ENCODE data around the gene CNTNAP5. TPM values are rescaled to one million over a fixed set of nuclear protein-coding genes. Genes with fewer than 3 reads are reported as not detected.

Gene CNTNAP5
- total and polyA plus RNA-seq, 12 donors: 0.04 TPM; not detected in 11

GRCh38 chr2:124740636-124741035 lies 715.5 kb downstream of the CNTNAP5 start:
- ATAC-seq: no peak
- no peak overlapping the region for H3K4me3 ChIP-seq
- TF ChIP-seq CTCF (IDR thresholded peaks at IDR 0.05): no peak
- H3K27me3 ChIP-seq: no peaks in the 10 kb centered on the region
- peaks cover 0 to 8% (median 0%) of the 10 kb centered on the region in 11 donors for H3K9me3 ChIP-seq
- H3K36me3 ChIP-seq: no peaks in the 10 kb centered on the region
- no peaks in the 10 kb centered on the region for H3K4me1 ChIP-seq
- intact Hi-C loops (cut with DNase I): no loop called here
- 44 to 68% methylated on average over 2 of the region's 2 CpGs for whole genome bisulfite sequencing, 2 donors
- DNase-seq: no peak
- H3K27ac ChIP-seq: no peak overlapping the region

- WGBS, 2 donors: 81 to 87% methylated on average over 3 of the region's 3 CpGs
- no peaks in the 10 kb centered on the region for H3K36me3 ChIP-seq
- ATAC-seq (no peak), DNase-seq (no peak)
- no peak for TF ChIP-seq CTCF (IDR thresholded peaks at IDR 0.05)
- H3K9me3 ChIP-seq: no peaks in the 10 kb centered on the region
- H3K27me3 ChIP-seq: no peaks in the 10 kb centered on the region
- intact Hi-C loops (cut with DNase I): no loop called here
- no peak overlapping the region for H3K4me3 ChIP-seq
- H3K4me1 ChIP-seq: no peaks in the 10 kb centered on the region
- H3K27ac ChIP-seq: no peak overlapping the region
Measured at GRCh38 chr2:124753842-124754241, 728.8 kb downstream of the CNTNAP5 start.

GRCh38 chr2:124755386-124755785 lies 730.3 kb downstream of the CNTNAP5 start:
- H3K27me3 ChIP-seq: no peaks in the 10 kb centered on the region
- TF ChIP-seq CTCF (IDR thresholded peaks at IDR 0.05): no peak
- DNase-seq (no peak), ATAC-seq (no peak)
- 68 to 73% methylated on average over 1 of the region's 1 CpG for WGBS, 2 donors
- no peaks in the 10 kb centered on the region for H3K4me1 ChIP-seq
- intact Hi-C loops (cut with DNase I): no loop called here
- H3K27ac ChIP-seq: no peak overlapping the region
- no peaks in the 10 kb centered on the region for H3K36me3 ChIP-seq
- no peaks in the 10 kb centered on the region for H3K9me3 ChIP-seq
- H3K4me3 ChIP-seq: no peak overlapping the region

GRCh38 chr2:124756048-124756447 lies 731.0 kb downstream of the CNTNAP5 start:
- no peak overlapping the region for H3K4me3 ChIP-seq
- H3K27me3 ChIP-seq: no peaks in the 10 kb centered on the region
- intact Hi-C loops (cut with DNase I): no loop called here
- ATAC-seq: no peak
- WGBS, 2 donors: 85% methylated on average over 4 of the region's 4 CpGs
- no peak for TF ChIP-seq CTCF (IDR thresholded peaks at IDR 0.05)
- DNase-seq: no peak
- no peak overlapping the region for H3K27ac ChIP-seq
- H3K36me3 ChIP-seq: no peaks in the 10 kb centered on the region
- no peaks in the 10 kb centered on the region for H3K9me3 ChIP-seq
- H3K4me1 ChIP-seq: no peaks in the 10 kb centered on the region

Data from heart right ventricle (tissue), 16 donors.